GM19467 (cell line): ENCODE measurements around the gene SPON1.

Source experiments
- ATAC-seq: cut with Tn5 transposase; IDR thresholded peaks from one replicate; pipeline ENCODE4 v1.9.1; 2021; ENCODE audit warnings: mild to moderate bottlenecking, moderate library complexity; ENCODE audit not compliant: unreplicated experiment

The SPON1 gene

DNA sequence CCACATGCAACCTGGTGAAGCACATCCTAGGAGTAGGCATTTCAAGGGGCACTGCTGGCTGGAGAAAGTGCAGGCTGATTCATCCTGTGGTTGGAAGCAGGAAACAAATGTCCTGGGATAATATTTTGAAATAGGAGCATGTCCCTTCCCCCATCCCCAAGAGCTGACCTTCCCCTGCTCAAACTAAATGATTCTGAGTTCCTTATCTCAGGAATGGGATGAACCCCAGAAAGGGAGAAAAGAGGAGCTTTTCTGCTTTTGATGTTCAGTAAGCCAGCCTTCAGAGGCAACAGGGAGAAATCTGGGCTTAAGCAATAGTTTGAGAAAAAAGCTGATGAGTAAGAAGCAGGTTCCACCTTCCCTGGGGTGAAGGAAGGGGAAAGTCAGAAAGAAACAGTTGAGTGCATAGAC is 19.5 kb upstream of the SPON1 start:
- no peak for ATAC-seq

DNA sequence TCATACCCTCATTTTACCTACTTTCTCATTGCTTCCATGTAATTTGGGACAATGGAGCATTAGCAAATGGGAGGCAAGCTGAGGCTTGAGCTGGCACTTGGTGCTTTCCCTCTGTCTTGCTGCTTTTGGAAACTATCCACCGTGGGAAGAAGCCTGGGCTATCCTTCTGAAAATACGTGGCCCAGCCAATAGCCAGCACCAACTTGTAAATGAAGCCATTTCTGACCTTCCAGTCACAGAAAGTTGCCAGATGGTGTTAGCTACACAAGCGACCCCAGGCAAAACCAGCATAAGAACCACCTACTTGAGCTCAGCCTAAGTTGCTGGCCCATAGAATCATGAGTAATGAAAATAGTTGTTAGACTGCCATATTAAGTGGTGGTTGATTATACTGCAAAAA is 18.5 kb upstream of the SPON1 start:
- no peak for ATAC-seq

DNA sequence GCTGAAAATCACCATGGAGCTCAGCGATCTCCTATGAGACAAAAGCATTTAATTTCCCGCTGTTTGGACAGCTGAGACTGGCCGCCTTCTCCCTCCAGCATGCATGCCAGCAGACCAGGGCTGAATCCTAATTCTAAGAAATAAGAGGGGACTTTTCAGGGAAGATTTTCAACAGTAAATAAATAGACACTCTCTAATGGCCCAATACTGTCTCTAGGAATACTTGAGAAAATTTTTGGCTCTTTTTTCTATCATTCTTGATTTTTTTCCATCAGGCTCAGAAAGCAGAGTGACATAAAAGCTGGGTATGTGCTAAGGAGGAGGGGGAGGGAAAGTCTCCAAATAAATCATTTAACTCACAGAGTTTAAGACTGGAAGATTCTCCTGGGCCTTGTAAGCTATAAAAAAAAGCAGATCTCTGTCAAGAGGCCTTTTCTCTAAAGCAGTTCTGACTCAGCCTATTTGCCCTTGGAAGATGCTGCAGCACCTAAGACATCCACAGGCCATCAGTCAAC is 17.6 kb upstream of the SPON1 start:
- no peak for ATAC-seq

DNA sequence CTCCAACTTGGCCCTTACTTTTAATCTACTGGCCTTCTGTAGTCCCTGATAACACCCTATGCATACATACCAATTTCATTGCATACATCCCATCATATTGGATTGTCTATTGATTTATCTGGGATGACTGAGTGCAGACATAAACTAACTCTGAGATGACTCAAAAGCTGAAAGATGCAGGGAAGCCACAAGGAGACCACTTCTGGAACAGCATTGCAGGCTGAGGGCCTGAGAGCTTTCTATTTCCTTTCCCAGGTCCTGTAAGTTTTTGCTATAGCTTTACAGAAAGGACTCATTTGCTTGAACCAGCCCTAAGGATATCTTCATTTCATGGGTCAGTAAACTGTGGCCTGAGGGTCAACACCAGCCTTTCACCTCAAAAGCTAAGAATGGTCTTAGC is 15.1 kb upstream of the SPON1 start:
- ATAC-seq: no peak

DNA sequence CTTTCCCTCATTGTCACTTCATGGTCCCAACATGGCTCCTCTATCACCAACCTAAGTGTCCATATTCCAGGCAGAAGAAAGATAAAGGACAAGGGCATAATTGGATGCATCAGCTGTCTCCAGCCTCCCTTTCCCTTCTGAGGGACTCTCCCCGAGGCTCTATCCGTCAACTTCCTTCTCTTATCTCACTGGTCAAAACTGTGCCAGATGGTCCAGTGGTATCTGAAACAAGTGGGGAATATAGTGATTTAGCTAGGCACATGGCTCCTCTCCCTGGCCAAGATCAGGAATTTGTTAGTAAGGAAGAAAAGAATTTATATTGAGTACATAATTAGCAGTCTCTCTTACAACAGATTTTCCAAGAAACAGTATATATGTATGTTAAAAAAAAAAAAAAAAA is 12.6 kb upstream of the SPON1 start:
- ATAC-seq: no peak

DNA sequence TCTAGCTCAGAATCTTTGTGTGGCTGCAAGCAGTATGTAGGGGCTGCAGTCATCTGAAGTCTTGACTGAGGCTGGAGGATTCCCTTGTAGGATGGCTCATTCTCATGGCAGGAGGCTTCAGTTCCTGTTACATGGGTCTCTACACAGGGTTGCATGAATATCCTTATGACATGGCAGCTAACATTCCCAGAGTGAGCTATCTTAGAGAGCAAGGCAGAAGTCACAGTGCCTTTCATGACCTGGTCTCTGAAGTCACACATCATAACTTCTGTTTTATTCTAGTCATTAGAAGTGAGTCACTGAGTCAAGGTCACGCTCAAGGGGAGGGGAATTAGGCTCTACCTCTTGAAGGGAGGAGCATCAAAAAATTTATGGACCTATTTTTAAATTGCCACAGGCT is 10.3 kb upstream of the SPON1 start:
- ATAC-seq: no peak

DNA sequence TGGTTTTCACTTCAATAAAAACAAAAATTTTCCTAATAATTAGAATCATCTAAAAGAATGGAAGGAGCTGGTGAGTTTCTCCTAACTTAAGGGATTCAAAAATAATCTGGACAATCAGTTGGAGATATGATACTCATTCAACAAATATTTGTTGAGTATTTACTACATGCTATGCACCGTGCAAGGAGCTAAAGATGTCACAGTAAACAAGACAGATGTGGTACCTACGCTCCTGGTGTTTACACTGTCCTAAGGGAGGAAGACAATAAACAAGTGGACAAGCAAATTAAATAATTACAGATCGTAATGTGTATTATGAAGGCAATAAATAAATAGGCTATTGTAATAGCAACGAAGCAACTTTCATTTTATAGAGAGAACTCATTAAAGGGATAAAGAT is 9.9 kb upstream of the SPON1 start:
- ATAC-seq: no peak

DNA sequence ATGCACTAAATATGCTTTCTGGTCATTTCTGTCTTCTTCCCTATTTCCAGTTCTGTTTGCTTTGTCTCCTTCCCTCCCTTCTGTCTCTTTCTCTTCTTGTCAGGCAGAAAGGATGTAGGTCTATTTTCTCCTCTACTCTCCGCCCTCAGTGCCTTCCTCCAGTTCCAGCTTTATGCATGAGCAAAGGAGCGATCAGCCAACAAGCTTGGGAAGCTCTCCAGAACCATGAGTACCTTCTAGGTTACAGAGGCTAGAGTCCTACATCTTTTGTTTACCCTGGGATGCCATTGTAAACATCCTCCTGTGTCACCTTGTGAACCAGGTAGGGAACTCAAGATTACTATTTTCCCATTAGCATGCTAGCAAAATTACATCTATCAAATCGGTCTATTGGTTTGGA is 7.9 kb upstream of the SPON1 start:
- ATAC-seq: no peak

DNA sequence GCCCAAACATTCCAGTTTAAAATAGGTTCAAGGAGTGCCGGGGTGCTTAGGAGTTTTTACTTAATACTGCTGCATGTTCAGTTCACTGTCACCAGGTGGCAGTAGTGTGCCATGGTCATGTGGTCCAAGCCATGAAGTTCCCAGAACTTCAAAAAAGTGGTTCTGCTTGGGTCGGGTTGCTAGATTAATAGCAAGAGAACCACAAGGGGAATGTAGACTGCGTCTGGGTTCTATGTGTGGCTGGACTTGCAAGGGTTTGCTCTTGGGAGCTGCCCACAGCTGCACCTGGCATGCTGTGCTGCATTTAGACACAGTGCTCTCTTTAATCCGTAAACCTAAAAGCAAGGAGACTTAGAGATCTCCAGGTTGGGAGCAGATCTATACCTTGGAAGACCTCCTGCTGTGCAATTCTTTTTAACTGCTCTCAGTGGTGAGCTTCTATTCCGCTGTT is 6.5 kb upstream of the SPON1 start:
- peak; percentile 58 for ATAC-seq

DNA sequence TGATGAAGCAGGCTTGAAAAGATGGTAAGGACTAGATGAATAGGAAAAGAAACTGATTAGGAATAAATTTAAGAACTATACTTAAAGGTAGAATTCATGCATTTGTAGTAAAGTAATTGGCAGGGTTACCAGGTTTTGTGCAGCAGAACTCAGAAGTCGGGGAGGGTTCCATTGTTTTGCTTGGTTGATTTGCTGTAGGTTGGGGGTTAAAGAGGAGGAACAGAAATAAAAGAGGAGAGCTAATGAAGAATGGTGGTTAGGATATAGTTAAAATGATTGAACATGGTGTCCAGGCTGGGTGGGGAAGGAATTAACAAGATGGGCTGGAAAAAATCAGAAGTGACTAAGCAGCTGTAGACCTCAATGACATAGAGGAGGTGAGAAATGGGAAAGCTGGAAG is 5.5 kb upstream of the SPON1 start:
- no peak for ATAC-seq

DNA sequence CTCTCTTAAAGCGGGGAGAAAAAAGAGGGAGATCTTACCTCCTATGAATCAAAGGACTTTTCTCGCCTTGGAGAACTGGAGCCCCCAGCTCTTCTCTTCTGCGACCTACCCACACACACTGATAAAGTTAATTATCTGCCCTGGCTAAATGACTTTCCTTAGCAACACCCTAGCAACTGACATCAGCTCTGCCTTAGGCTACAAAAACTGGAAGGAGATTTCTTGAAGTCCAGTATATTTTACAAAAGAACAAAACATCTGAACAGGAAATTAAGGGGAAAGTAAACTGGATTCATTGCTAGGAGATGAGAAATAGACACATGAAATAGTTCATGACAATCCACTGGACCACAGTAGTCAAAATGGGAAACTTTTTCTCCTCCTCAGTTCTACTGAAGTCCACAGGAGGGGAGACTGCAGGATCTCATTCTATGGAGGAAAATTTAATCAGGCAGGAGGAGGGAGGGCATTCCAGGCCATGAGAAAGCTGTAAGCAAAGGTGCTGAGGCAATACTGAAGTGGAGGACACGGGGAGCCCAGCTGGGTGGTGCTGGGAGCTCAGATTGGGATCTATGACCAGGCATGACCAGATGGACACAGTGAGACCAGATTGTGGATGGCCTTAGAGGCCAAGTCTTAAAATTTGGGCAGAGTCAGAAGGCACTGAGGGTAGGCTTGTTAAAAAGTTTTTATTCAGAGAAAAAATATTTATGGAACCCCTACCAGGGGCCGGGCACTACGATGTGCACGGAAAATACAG is 3.7 kb upstream of the SPON1 start:
- ATAC-seq: no peak

DNA sequence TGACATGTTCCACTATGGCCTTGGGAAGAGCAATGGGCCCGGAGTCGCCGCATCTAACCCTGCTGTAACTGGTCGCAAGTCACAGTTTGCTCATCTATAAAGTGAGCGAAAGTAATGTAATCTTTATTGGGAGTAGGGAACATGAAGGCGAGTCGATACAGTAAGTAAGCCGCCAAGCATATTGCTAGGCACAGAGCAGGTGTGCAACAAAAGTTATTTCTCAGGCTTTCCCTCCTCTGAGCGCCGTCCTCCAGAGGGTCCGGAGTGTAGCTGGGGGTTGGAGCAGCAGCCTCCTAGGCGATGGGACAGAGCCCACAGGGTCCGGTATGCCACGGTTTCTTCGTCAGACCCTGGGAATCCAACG is 343 bp upstream of the SPON1 start:
- no peak for ATAC-seq

DNA sequence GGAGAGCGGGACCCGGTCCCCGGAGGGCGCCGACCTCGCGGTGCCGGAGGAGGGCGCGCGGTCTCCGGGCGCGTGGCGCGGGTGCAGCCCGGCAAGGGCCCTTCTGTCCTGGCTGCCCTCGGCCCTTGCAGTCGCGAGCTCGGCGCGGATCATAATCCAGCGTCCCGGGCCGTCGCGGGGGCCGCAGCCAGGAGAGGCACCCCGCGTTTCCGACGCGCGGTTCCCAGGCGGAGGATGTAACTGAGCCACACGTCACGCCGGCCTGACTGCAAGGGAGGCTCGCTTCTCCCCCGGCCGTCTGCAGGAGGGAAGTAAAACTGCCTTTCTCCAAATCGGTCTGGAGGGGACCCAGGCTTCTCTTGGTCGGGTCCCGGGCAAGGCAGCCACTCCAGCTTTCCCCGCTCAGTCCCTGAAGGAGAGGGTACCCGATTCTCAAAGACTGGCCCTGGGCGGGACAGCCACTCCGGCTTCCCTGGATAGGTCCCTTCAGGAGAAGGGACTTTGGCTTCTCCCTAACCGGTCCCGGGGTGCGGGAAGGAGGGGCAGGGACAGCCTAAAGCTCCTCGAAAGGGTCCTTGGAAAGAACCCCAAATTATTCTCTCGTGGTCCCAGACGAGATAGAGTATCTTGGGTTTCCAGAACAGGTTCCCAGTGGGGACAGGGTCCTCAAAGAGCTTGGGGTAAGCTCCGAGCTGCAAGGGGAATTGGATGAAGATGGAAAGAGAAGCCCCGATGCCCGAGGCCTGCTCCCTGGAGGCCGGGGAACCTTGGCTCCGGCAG is 836 bp downstream of the SPON1 start:
- ATAC-seq: no peak

DNA sequence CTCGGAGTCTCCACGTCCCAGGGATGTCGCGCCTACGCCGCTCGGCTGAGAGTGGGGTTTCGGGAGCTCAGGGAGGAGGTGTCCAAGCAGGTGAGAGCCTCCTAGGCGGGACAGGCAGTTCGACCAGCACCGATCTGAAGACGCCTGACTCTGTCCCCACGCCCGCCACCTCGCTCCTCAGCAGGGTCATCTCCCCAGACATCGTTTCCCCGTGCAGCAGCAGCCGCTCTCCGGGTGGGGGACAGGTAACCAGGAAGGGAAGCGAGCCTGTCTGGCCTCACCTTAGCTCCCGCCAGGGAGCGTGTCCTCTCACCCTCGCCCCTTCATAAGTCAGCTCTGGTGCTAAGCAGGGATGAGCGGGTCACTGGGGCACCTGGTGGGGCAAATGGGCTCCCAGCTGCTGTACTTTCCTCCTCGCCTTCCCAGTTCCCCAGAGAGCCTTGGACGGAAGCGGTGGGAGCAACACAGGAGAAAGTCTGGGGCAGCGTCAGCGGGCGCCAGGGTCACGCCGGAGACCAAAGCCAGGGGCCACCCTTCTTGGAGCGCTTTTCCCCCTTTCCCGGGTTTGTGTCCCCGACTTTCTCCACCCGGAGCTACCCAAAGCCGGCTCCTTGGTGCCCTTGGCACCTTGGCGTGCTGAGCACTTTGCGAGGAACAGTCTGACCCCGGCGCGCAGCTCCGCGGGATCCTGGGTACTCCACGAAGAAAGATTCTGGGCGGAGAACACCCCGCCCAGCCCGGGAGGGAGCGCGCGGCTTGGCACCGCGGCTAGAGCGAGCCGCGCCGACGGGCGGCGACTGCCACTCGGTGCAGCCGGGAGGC is 1.6 kb downstream of the SPON1 start:
- ATAC-seq: no peak

DNA sequence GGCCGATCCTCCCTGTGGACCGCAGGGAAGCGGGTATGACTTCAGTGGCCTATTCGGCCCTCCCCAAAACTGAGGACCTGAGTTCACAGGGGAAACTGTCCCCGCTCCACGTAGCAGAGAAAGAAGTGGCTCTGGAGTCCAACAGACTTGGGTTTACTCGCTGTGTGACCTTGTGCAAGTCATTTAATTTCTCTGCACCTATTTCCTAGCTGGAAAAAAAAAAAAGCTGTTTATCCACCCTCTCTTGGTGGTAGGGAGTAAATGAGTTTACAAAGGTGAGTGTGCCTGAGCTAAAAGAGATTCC is 2.2 kb downstream of the SPON1 start:
- no peak for ATAC-seq

DNA sequence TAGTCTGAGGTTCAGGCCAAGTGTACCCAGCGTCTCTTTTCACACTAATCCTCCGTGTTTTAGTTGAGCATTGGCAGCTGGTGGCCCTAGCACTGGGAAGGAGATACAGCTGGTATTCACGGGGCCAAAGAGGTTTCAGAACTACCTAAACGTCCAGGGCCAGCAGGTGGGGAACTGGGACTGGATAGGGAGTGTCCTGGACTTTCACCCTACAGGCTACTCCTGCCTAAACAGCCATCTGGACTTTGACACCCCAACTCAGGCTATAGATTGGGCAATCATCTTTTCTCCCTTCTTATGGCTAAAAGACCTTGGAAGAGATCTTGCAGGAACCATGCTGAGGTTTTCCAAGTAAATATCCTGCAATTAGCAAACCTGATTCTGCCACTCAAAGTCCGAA is 2.8 kb downstream of the SPON1 start:
- ATAC-seq: no peak

DNA sequence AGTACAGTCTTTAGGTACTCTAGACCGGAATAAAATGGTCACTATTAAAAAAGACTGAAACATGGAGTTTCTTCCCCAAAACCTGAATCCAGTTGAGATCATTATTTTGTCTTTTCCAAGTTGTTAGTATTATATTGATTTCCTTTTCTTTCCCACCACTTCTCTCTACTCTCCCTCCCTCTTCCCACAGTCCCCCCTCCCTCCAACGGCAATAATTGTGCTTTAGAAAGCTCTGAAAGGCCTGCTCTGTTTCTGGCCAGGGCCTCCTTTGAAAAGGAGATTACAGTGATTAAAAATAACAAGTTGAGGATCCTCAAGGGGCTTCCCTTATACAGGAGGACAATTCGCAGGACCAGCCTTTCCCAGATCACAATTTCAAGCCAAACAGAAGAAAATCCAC is 3.5 kb downstream of the SPON1 start:
- ATAC-seq: no peak

DNA sequence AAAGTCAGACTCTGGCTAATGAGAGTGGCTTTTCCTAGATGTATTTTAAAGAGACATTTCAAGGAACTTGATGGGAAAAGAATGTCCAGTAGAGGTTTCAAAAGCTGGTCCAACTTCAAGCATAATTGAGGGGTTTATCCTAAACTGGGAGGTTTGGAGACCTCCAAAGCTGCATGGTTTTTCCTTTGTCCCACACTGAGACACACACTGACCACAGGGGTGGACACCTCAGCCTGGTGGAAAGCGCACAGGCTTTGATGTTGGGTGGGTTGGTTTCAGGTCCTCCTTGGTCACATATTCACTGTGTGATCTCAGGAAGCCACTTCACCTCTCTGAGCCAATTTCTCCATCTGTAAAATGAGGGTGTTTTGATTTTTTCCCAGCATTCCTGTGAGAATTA is 4.0 kb downstream of the SPON1 start:
- no peak for ATAC-seq

DNA sequence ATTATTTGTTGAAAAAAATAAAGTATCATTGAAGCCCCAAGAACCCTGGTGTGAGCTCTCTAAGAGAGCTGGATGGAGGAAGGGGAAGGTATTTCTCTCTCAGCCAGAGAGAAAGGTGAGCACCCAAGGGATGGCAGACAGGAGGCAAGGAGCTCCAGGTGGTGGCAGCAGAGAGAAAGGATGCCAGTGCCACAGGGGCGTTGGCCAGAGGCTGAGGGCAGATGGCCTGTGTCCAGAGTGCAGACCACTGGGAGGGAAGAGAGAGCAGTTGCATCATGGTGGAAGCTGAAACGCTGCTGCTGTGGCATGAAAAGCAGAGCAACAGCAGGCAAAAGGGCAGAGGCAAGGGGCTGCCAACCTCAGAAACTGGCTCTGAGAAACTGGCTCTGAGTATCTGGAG is 8.5 kb downstream of the SPON1 start:
- no peak for ATAC-seq

DNA sequence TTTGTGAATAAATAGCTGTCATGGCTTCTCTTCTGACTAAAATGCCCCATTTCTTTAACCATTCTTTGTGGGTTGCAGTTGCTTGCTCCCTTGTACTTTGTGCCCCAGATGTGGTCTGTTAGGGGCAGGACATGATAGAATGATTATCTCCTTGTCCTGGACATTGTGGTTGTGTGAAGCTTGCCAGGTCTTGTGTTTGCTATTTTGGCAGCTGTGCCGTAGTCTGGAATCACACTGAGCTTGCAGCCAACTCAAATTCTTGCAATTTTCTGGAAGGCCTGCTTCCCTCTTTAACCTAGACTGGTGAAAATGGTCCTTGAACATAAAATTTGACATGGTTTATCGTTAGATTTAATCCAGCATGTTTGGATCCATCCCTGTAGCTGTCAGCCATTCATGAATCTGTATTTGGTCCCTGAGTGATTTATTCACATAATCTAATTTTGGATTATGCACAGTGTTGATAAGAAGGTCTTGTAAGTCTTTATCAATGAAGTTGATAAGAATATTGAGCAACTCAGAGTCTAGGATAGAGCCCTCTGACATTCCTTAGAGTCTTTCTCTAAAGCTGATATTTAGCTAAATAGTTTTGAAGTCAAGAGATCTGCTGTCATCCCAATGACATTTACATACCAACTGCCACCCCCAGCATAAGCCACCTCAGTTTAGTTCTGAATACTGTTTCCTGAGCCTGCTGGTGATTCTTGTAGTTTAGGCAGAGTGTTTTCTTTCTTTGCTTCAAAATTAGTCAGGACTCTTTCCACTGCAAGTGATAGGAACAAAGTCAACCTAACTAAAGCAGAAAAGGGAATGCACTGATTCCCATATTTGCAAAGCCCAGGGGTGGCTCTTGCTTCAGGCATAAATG is 9.8 kb downstream of the SPON1 start:
- no peak for ATAC-seq

DNA sequence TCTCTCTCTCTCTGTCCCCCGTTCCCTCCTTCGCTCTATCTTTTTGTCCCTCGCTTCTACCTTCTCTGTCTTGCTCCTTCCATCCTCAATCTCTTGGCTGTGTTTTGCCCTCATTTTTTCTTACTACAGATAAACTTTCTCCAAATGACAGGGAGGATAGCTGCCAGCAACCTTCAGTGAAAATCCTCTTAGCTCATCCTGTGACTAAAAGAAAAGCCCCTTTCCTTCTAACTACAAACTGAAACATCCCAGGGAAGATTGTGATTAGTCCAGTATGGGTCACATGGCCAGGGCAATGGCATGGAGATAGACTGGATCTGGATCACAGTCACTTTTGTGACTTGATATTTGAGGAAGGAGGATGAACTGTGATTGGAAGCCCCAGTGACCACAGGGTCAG is 10.4 kb downstream of the SPON1 start:
- ATAC-seq: no peak
